NB4 (cell line): Measurements from ENCODE around the gene IMMP2L.

Experiments used
- MYC ChIP-seq: IDR thresholded peaks from 2 replicates; pipeline ENCODE4 v1.6.1; 2011; ENCODE audit warnings: low read depth, low read length
- POLR2A ChIP-seq: IDR thresholded peaks from 2 replicates; pipeline ENCODE4 v1.6.1; 2011; ENCODE audit warnings: mild to moderate bottlenecking; ENCODE audit not compliant: insufficient read length; ENCODE audit errors: extremely low read depth
- TF ChIP-seq, protein P1 (sequence below): IDR thresholded peaks from one replicate; pipeline ENCODE4 v1.5.1; 2012; ENCODE audit warnings: low read depth, low read length
- TF ChIP-seq, protein P2 (sequence below): IDR thresholded peaks from 2 replicates; pipeline ENCODE4 v1.6.1; 2011; ENCODE audit warnings: low read depth, low read length

DNA sequence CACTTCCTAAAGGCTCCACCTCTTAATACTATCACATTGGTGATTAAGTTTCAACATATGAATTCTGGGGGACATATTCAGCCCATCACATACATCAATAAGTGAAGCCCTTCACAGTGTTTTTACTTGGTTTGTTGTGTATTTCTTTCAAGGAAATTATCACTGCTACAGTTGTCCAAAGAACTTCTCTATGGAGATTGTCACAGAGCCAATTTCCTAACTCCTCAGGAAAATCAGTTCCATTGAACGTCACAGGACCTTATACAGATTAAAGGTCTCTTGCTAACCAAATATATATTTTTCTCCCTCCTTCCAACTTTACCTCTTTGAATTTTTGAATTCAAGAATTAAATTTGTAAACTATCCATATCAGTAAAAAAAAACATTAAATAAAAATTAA, 357.0 kb downstream of the IMMP2L start:
- TF ChIP-seq, protein P1, sequence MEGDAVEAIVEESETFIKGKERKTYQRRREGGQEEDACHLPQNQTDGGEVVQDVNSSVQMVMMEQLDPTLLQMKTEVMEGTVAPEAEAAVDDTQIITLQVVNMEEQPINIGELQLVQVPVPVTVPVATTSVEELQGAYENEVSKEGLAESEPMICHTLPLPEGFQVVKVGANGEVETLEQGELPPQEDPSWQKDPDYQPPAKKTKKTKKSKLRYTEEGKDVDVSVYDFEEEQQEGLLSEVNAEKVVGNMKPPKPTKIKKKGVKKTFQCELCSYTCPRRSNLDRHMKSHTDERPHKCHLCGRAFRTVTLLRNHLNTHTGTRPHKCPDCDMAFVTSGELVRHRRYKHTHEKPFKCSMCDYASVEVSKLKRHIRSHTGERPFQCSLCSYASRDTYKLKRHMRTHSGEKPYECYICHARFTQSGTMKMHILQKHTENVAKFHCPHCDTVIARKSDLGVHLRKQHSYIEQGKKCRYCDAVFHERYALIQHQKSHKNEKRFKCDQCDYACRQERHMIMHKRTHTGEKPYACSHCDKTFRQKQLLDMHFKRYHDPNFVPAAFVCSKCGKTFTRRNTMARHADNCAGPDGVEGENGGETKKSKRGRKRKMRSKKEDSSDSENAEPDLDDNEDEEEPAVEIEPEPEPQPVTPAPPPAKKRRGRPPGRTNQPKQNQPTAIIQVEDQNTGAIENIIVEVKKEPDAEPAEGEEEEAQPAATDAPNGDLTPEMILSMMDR, result no peak
- TF ChIP-seq, protein P2, sequence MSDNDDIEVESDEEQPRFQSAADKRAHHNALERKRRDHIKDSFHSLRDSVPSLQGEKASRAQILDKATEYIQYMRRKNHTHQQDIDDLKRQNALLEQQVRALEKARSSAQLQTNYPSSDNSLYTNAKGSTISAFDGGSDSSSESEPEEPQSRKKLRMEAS, result no peak
- TF ChIP-seq POLR2A, result no peak
- TF ChIP-seq MYC, result no peak
